ENCODE measurements around the gene TNF. TPM values are rescaled to one million over a fixed set of nuclear protein-coding genes. Genes with fewer than 3 reads are reported as not detected.

Gene TNF
- total RNA-seq, 1 experiment from 2014 or later = 0.31 TPM

- DNase-seq (ENCODE audit: low spot score) (no peak), ATAC-seq (no peak)
- H3K4me1 Mint-ChIP-seq = peaks cover 33% of the 10 kb centered on the region
- no peaks in the 10 kb centered on the region for H3K36me3 Mint-ChIP-seq
- peaks cover 46% of the 10 kb centered on the region for H3K27me3 Mint-ChIP-seq (ENCODE audit: low read depth)
- no peak overlapping the region for H3K27ac Mint-ChIP-seq
- ChIA-PET POLR2A (interaction anchor here (1.1 kb wide), 1 partner anchor 30 kb away, joined by 3 read pairs; the partner anchor contains the start of gene ATP6V1G2), CTCF (interaction anchor here (0.7 to 15.1 kb wide), 8 partner anchors 9 to 134 kb away, joined by 4 to 293 read pairs (median 8); partner anchors contain the start of genes ATP6V1G2, LST1, NCR3 and NFKBIL1)
- TF ChIP-seq TEAD1 (CRISPR knock-in tag; IDR thresholded peaks at IDR 0.05) = no peak
- no peak for TF ChIP-seq ELF4 (CRISPR knock-in tag; IDR thresholded peaks at IDR 0.05; ENCODE audit: low read depth)
- no peak for TF ChIP-seq KAT7 (CRISPR knock-in tag; IDR thresholded peaks at IDR 0.05; ENCODE audit: borderline replicate concordance)
- no peak for TF ChIP-seq ETV6 (CRISPR knock-in tag; IDR thresholded peaks at IDR 0.05)
- no peak for TF ChIP-seq MYBL2 (CRISPR knock-in tag; IDR thresholded peaks at IDR 0.05)
- TF ChIP-seq AFF4 (CRISPR knock-in tag; IDR thresholded peaks at IDR 0.05; ENCODE audit: borderline replicate concordance) = no peak
- no peak for TF ChIP-seq RORB (CRISPR knock-in tag; IDR thresholded peaks at IDR 0.05)
- TF ChIP-seq NR3C1 (CRISPR knock-in tag; conservative IDR thresholded peaks at IDR 0.05; ENCODE audit: low read depth) = no peak
- TF ChIP-seq ESRRA (CRISPR knock-in tag; IDR thresholded peaks at IDR 0.05; ENCODE audit: borderline replicate concordance) = no peak
- no peak for TF ChIP-seq ZNF281 (CRISPR knock-in tag; IDR thresholded peaks at IDR 0.05)
- TF ChIP-seq ZNF219 (CRISPR knock-in tag; IDR thresholded peaks at IDR 0.05; ENCODE audit: borderline replicate concordance) = no peak
- no peak for TF ChIP-seq E2F1 (CRISPR knock-in tag; IDR thresholded peaks at IDR 0.05)
- TF ChIP-seq MLX (CRISPR knock-in tag; IDR thresholded peaks at IDR 0.05) = no peak
- TF ChIP-seq ZNF396 (CRISPR knock-in tag; IDR thresholded peaks at IDR 0.05; ENCODE audit: borderline replicate concordance) = no peak
- no peak for TF ChIP-seq ZNF532 (CRISPR knock-in tag; IDR thresholded peaks at IDR 0.05; ENCODE audit: borderline replicate concordance)
- TF ChIP-seq ZMAT4 (CRISPR knock-in tag; IDR thresholded peaks at IDR 0.05) = no peak
- no peak for TF ChIP-seq PREB (CRISPR knock-in tag; IDR thresholded peaks at IDR 0.05; ENCODE audit: borderline replicate concordance)
- no peak for TF ChIP-seq GABPB1 (CRISPR knock-in tag; IDR thresholded peaks at IDR 0.05)
- TF ChIP-seq ZNF121 (CRISPR knock-in tag; IDR thresholded peaks at IDR 0.05) = no peak
- no peaks in the 10 kb centered on the region for H3K9me3 Mint-ChIP-seq
- H3K4me3 Mint-ChIP-seq = no peak overlapping the region
Measured at GRCh38 chr6:31575952-31576685, 754 bp downstream of the TNF start.
